Prostate gland (tissue), 2 donors: ENCODE data around the gene SPNS2.

Experiments used
- CTCF ChIP-seq, 4 experiments: fragments of 200-600 bp in 2 of 4; fragments of 450-650 bp in 2 of 4; sonication (generic) in 2 of 4; IDR thresholded peaks; 1 replicate in 3 of 4; 2 replicates in 1 of 4; pipeline ENCODE4 v1.5.1; 2016 to 2019; ENCODE audit warnings: antibody characterized with exemption in 4 of 4, mild to moderate bottlenecking in 2 of 4, moderate library complexity in 2 of 4
- POLR2A ChIP-seq: fragments of 450-650 bp; IDR thresholded peaks from one replicate; pipeline ENCODE4 v1.6.1; 2016; ENCODE audit warnings: antibody characterized with exemption, mild to moderate bottlenecking
- POLR2AphosphoS5 ChIP-seq: sonication (generic); formaldehyde crosslinking; IDR thresholded peaks from one replicate; pipeline ENCODE4 v1.6.1; 2017; ENCODE audit warnings: antibody characterized with exemption

- TF ChIP-seq CTCF (IDR thresholded peaks at IDR 0.05) (no peak), POLR2A (no peak), POLR2AphosphoS5 (no peak)
Measured at GRCh38 chr17:4582101-4582501, 83.4 kb downstream of the SPNS2 start.
